Nephron progenitor cell (in vitro differentiated cells): ENCODE data around the gene TMEM207.
A peak's percentile ranks its signal among the peaks of the same experiment; 100 is the strongest.

Experiments used
- DNase-seq: peaks from one replicate; pipeline ENCODE4 v3.0.0; 2021
- H3K27ac Mint-ChIP-seq: 2 replicates; pipeline ENCODE4 v1.8.0; 2021; ENCODE audit warnings: mild to moderate bottlenecking, moderate library complexity, mixed read lengths
- H3K27me3 Mint-ChIP-seq: 2 replicates; pipeline ENCODE4 v1.8.0; 2021; ENCODE audit warnings: mild to moderate bottlenecking, low read depth, mixed read lengths; ENCODE audit not compliant: poor library complexity
- H3K36me3 Mint-ChIP-seq: 2 replicates; pipeline ENCODE4 v1.8.0; 2021; ENCODE audit warnings: low read depth, mixed read lengths
- H3K4me1 Mint-ChIP-seq: 2 replicates; pipeline ENCODE4 v1.8.0; 2021; ENCODE audit warnings: mixed read lengths
- H3K4me3 Mint-ChIP-seq: 2 replicates; pipeline ENCODE4 v1.8.0; 2021; ENCODE audit warnings: mild to moderate bottlenecking, moderate library complexity, mixed read lengths
- H3K9me3 Mint-ChIP-seq: 2 replicates; pipeline ENCODE4 v1.8.0; 2021; ENCODE audit warnings: mild to moderate bottlenecking, moderate library complexity, mixed read lengths
- CTCF ChIP-seq: fragments of 200-600 bp; sonication (generic); IDR thresholded peaks from 2 replicates; pipeline ENCODE4 v1.5.0; 2021; ENCODE audit warnings: antibody characterized with exemption

The TMEM207 gene

GRCh38 chr3:190430906-190431305, 18.8 kb downstream of the TMEM207 start:
- no peak for DNase-seq
- H3K27me3 Mint-ChIP-seq, result peaks cover 4% of the 10 kb centered on the region
- H3K4me3 Mint-ChIP-seq, result no peak overlapping the region
- peaks cover 17% of the 10 kb centered on the region for H3K9me3 Mint-ChIP-seq
- TF ChIP-seq CTCF, result no peak
- no peaks in the 10 kb centered on the region for H3K36me3 Mint-ChIP-seq
- H3K27ac Mint-ChIP-seq, result no peak overlapping the region
- H3K4me1 Mint-ChIP-seq, result no peaks in the 10 kb centered on the region

GRCh38 chr3:190429681-190430080, 20.0 kb downstream of the TMEM207 start:
- Mint-ChIP-seq H3K4me1 (no peaks in the 10 kb centered on the region), H3K27me3 (peaks cover 4% of the 10 kb centered on the region), H3K4me3 (no peak overlapping the region), H3K9me3 (peaks cover 9% of the 10 kb centered on the region), H3K36me3 (no peaks in the 10 kb centered on the region), H3K27ac (no peak overlapping the region)
- no peak for DNase-seq
- no peak for TF ChIP-seq CTCF

- Mint-ChIP-seq H3K9me3 (no peaks in the 10 kb centered on the region), H3K36me3 (no peaks in the 10 kb centered on the region), H3K27ac (no peak overlapping the region), H3K27me3 (peaks cover 3% of the 10 kb centered on the region), H3K4me1 (no peaks in the 10 kb centered on the region), H3K4me3 (no peak overlapping the region)
- no peak for TF ChIP-seq CTCF
- no peak for DNase-seq
These were observed 22.7 kb downstream of the TMEM207 start for GRCh38 chr3:190426806-190427507.

- no peaks in the 10 kb centered on the region for H3K9me3 Mint-ChIP-seq
- H3K27ac Mint-ChIP-seq, result no peak overlapping the region
- no peaks in the 10 kb centered on the region for H3K36me3 Mint-ChIP-seq
- no peak for DNase-seq
- TF ChIP-seq CTCF, result no peak
- no peaks in the 10 kb centered on the region for H3K4me1 Mint-ChIP-seq
- no peak overlapping the region for H3K4me3 Mint-ChIP-seq
- peaks cover 3% of the 10 kb centered on the region for H3K27me3 Mint-ChIP-seq
These were observed 23.9 kb downstream of the TMEM207 start for GRCh38 chr3:190425833-190426232.

- Mint-ChIP-seq H3K27ac (no peak overlapping the region), H3K4me1 (no peaks in the 10 kb centered on the region), H3K36me3 (no peaks in the 10 kb centered on the region), H3K4me3 (no peak overlapping the region), H3K9me3 (no peaks in the 10 kb centered on the region), H3K27me3 (peaks cover 3% of the 10 kb centered on the region)
- peak; percentile 55 for DNase-seq
- peak; percentile 63 for TF ChIP-seq CTCF
These were observed 24.9 kb downstream of the TMEM207 start for GRCh38 chr3:190424478-190425439.
